Activated CD8-positive, alpha-beta memory T cell treated with anti-CD3 and anti-CD28 coated beads, Interleukin-2, amount 10 ng/mL, durations not matched to agents 7 days and 5 days (primary cell): ENCODE measurements around the gene CD96. TPM values are rescaled to one million over a fixed set of nuclear protein-coding genes. Genes with fewer than 3 reads are reported as not detected.

Experiments used
- ATAC-seq: fragments of 150-1000 bp; cut with Tn5 transposase; one replicate; pipeline ENCODE4 v1.10.0; 2021; ENCODE audit warnings: moderate library complexity
- CTCF ChIA-PET: fragments of 350-600 bp; sonication (Branson Sonifier 250); formaldehyde crosslinking; loops from one replicate; lab custom pipeline; 2021; ENCODE audit warnings: antibody characterized with exemption; lab: Charles Lee
- DNase-seq: peaks from one replicate; pipeline ENCODE4 v3.0.0-alpha.2; 2020
- H3K27ac Mint-ChIP-seq: one replicate; pipeline ENCODE4 v1.8.0; 2021; ENCODE audit warnings: mild to moderate bottlenecking, mixed read lengths
- H3K27me3 Mint-ChIP-seq: one replicate; pipeline ENCODE4 v1.8.0; 2021; ENCODE audit warnings: mixed read lengths
- H3K36me3 Mint-ChIP-seq: one replicate; pipeline ENCODE4 v1.8.0; 2021; ENCODE audit warnings: mild to moderate bottlenecking, mixed read lengths
- H3K4me1 Mint-ChIP-seq: one replicate; pipeline ENCODE4 v1.8.0; 2021; ENCODE audit warnings: mixed read lengths
- H3K4me3 Mint-ChIP-seq: one replicate; pipeline ENCODE4 v1.8.0; 2021; ENCODE audit warnings: mild to moderate bottlenecking, moderate library complexity, mixed read lengths
- H3K9me3 Mint-ChIP-seq: one replicate; pipeline ENCODE4 v1.8.0; 2022; ENCODE audit warnings: low read depth, mixed read lengths
- total RNA-seq, 2 experiments: library from RNA; stranded (reverse); gene quantifications; one replicate each; pipeline ENCODE4 v1.2.3, GENCODE V29; 2021

The CD96 gene
- total RNA-seq, 2 experiments from 2014 or later, result 290 to 311 TPM

- peak; percentile 18 for ATAC-seq
- Mint-ChIP-seq H3K27ac (peak overlapping the region; percentile 99), H3K9me3 (no peaks in the 10 kb centered on the region), H3K4me3 (peak overlapping the region; percentile 87), H3K27me3 (no peaks in the 10 kb centered on the region), H3K4me1 (peaks cover 72% of the 10 kb centered on the region), H3K36me3 (peaks cover 30% of the 10 kb centered on the region)
- CTCF ChIA-PET, result interaction anchor here (1.1 to 1.6 kb wide), 4 partner anchors 23 to 184 kb away, joined by 4 to 6 read pairs (median 6); no protein-coding TSS in a partner anchor
- peak; percentile 74 for DNase-seq
Observed at GRCh38 chr3:111676211-111677006, 134.4 kb downstream of the CD96 start.

GRCh38 chr3:111677007-111677392 lies 135.0 kb downstream of the CD96 start:
- CTCF ChIA-PET, result interaction anchor here (1.1 to 1.6 kb wide), 4 partner anchors 23 to 183 kb away, joined by 4 to 6 read pairs (median 6); no protein-coding TSS in a partner anchor
- Mint-ChIP-seq H3K27me3 (no peaks in the 10 kb centered on the region), H3K4me3 (peak overlapping the region; percentile 87), H3K9me3 (no peaks in the 10 kb centered on the region), H3K36me3 (peaks cover 33% of the 10 kb centered on the region), H3K4me1 (peaks cover 75% of the 10 kb centered on the region), H3K27ac (peak overlapping the region; percentile 99)
- no peak for DNase-seq
- ATAC-seq, result no peak

GRCh38 chr3:111681661-111682426 lies 139.8 kb downstream of the CD96 start:
- no peak overlapping the region for H3K27ac Mint-ChIP-seq
- no peak overlapping the region for H3K4me3 Mint-ChIP-seq
- peaks cover 61% of the 10 kb centered on the region for H3K4me1 Mint-ChIP-seq
- ATAC-seq, result no peak
- no peaks in the 10 kb centered on the region for H3K9me3 Mint-ChIP-seq
- H3K36me3 Mint-ChIP-seq, result peaks cover 38% of the 10 kb centered on the region
- CTCF ChIA-PET, result interaction anchor here (0.5 to 1.9 kb wide), 3 partner anchors 13 to 35 kb away, joined by 3 to 9 read pairs (median 3); no protein-coding TSS in a partner anchor
- H3K27me3 Mint-ChIP-seq, result no peaks in the 10 kb centered on the region
- DNase-seq, result no peak

- Mint-ChIP-seq H3K9me3 (no peaks in the 10 kb centered on the region), H3K27ac (no peak overlapping the region), H3K27me3 (no peaks in the 10 kb centered on the region), H3K4me1 (peaks cover 54% of the 10 kb centered on the region), H3K36me3 (peaks cover 36% of the 10 kb centered on the region), H3K4me3 (no peak overlapping the region)
- ATAC-seq (no peak), DNase-seq (no peak)
- CTCF ChIA-PET, result interaction anchor here (1.0 to 2.0 kb wide), 2 partner anchors 9 to 283 kb away, joined by 3 to 6 read pairs; no protein-coding TSS in a partner anchor
Observed at GRCh38 chr3:111684640-111685039, 142.6 kb downstream of the CD96 start.

- no peak overlapping the region for H3K27ac Mint-ChIP-seq
- CTCF ChIA-PET, result interaction anchor here (0.9 to 1.1 kb wide), 3 partner anchors 10 to 280 kb away, joined by 3 to 4 read pairs (median 4); no protein-coding TSS in a partner anchor
- no peak for DNase-seq
- no peak overlapping the region for H3K4me3 Mint-ChIP-seq
- ATAC-seq, result no peak
- H3K9me3 Mint-ChIP-seq, result no peaks in the 10 kb centered on the region
- no peaks in the 10 kb centered on the region for H3K27me3 Mint-ChIP-seq
- peaks cover 23% of the 10 kb centered on the region for H3K36me3 Mint-ChIP-seq
- peaks cover 60% of the 10 kb centered on the region for H3K4me1 Mint-ChIP-seq
Observed at GRCh38 chr3:111688190-111688800, 146.3 kb downstream of the CD96 start.

GRCh38 chr3:111690242-111690641 lies 148.2 kb downstream of the CD96 start:
- peak; percentile 77 for DNase-seq
- ATAC-seq, result peak; percentile 91
- Mint-ChIP-seq H3K9me3 (no peaks in the 10 kb centered on the region), H3K36me3 (peaks cover 19% of the 10 kb centered on the region), H3K4me1 (peaks cover 69% of the 10 kb centered on the region), H3K4me3 (peak overlapping the region; percentile 3), H3K27ac (peak overlapping the region; percentile 69), H3K27me3 (no peaks in the 10 kb centered on the region)
- CTCF ChIA-PET, result interaction anchor here (0.8 to 2.8 kb wide), 9 partner anchors 9 to 289 kb away, joined by 3 to 21 read pairs (median 4); partner anchors contain the start of gene ABHD10

GRCh38 chr3:111691293-111691909 lies 149.4 kb downstream of the CD96 start:
- Mint-ChIP-seq H3K4me1 (peaks cover 76% of the 10 kb centered on the region), H3K36me3 (peaks cover 22% of the 10 kb centered on the region), H3K27me3 (no peaks in the 10 kb centered on the region), H3K27ac (peak overlapping the region; percentile 69), H3K4me3 (no peak overlapping the region), H3K9me3 (no peaks in the 10 kb centered on the region)
- ATAC-seq (no peak), DNase-seq (no peak)
- CTCF ChIA-PET, result interaction anchor here (0.7 to 2.8 kb wide), 17 partner anchors 8 to 288 kb away, joined by 3 to 21 read pairs (median 4); partner anchors contain the start of gene ABHD10

- no peak for DNase-seq
- Mint-ChIP-seq H3K4me3 (peak overlapping the region; percentile 6), H3K9me3 (no peaks in the 10 kb centered on the region), H3K36me3 (peaks cover 16% of the 10 kb centered on the region), H3K4me1 (peaks cover 80% of the 10 kb centered on the region), H3K27ac (peak overlapping the region; percentile 52), H3K27me3 (no peaks in the 10 kb centered on the region)
- ATAC-seq, result no peak
- CTCF ChIA-PET, result interaction anchor here (0.7 to 2.8 kb wide), 8 partner anchors 8 to 275 kb away, joined by 3 to 21 read pairs (median 4); no protein-coding TSS in a partner anchor
Observed at GRCh38 chr3:111692593-111693552, 150.9 kb downstream of the CD96 start.

GRCh38 chr3:111694471-111694870 lies 152.5 kb downstream of the CD96 start:
- Mint-ChIP-seq H3K4me3 (no peak overlapping the region), H3K4me1 (peaks cover 69% of the 10 kb centered on the region), H3K9me3 (no peaks in the 10 kb centered on the region), H3K27me3 (no peaks in the 10 kb centered on the region), H3K27ac (peak overlapping the region; percentile 76), H3K36me3 (peaks cover 13% of the 10 kb centered on the region)
- no peak for DNase-seq
- ATAC-seq, result no peak
- CTCF ChIA-PET, result interaction anchor here (0.8 to 2.0 kb wide), 8 partner anchors 10 to 295 kb away, joined by 3 to 8 read pairs (median 4); no protein-coding TSS in a partner anchor

- Mint-ChIP-seq H3K4me1 (peaks cover 59% of the 10 kb centered on the region), H3K4me3 (peak overlapping the region; percentile 28)
Observed at GRCh38 chr3:111695636-111696117, 153.7 kb downstream of the CD96 start.

GRCh38 chr3:111700054-111700453 lies 158.1 kb downstream of the CD96 start:
- Mint-ChIP-seq H3K36me3 (peaks cover 15% of the 10 kb centered on the region), H3K27me3 (no peaks in the 10 kb centered on the region), H3K4me1 (peaks cover 35% of the 10 kb centered on the region), H3K4me3 (peak overlapping the region; percentile 69), H3K27ac (peak overlapping the region; percentile 91), H3K9me3 (no peaks in the 10 kb centered on the region)
- ATAC-seq, result peak; percentile 49
- CTCF ChIA-PET, result interaction anchor here (0.8 to 2.2 kb wide), 8 partner anchors 9 to 106 kb away, joined by 3 to 17 read pairs (median 5); no protein-coding TSS in a partner anchor
- DNase-seq, result no peak

More at GRCh38 chr3:111695636-111696117, 153.7 kb downstream of the CD96 start:
- H3K27ac Mint-ChIP-seq, result peak overlapping the region; percentile 78
- CTCF ChIA-PET, result interaction anchor here (1.7 to 1.9 kb wide), 3 partner anchors 20 to 80 kb away, joined by 5 to 7 read pairs (median 5); no protein-coding TSS in a partner anchor
- peak; percentile 58 for DNase-seq
- no peaks in the 10 kb centered on the region for H3K27me3 Mint-ChIP-seq
- ATAC-seq, result peak; percentile 75
- H3K36me3 Mint-ChIP-seq, result peaks cover 15% of the 10 kb centered on the region
- no peaks in the 10 kb centered on the region for H3K9me3 Mint-ChIP-seq
